Measurements from ENCODE around the gene FIS1.

The FIS1 gene

GRCh38 chr7:101218236-101219125, 26.4 kb downstream of the FIS1 start:
- H3K4me3 ChIP-seq (replicated peaks; ENCODE audit: low read depth, low read length), result peak overlapping the region; percentile 85
- no peak for DNase-seq (ENCODE audit: extremely low read depth, low read depth)
- TF ChIP-seq CTCF (IDR thresholded peaks at IDR 0.05; ENCODE audit: low read depth, low read length, missing control alignments), result no peak

GRCh38 chr7:101217388-101218235, 27.3 kb downstream of the FIS1 start, which contains the start of the genes PLOD3 and ZNHIT1:
Gene PLOD3 (minus strand): TSS chr7:101217581. CDS start chr7:101217274, 307 bp downstream.
Gene ZNHIT1 (plus strand): TSS chr7:101218165. CDS start chr7:101218196, 31 bp downstream.
- DNase-seq (ENCODE audit: extremely low read depth, low read depth), result peak; percentile 98
- peak within 1 kb of the TSS; percentile 85 for H3K4me3 ChIP-seq (replicated peaks; ENCODE audit: low read depth, low read length)
- no peak for TF ChIP-seq CTCF (IDR thresholded peaks at IDR 0.05; ENCODE audit: low read depth, low read length, missing control alignments)

GRCh38 chr7:101216860-101217387, 28.0 kb downstream of the FIS1 start:
- no peak for TF ChIP-seq CTCF (IDR thresholded peaks at IDR 0.05; ENCODE audit: low read depth, low read length, missing control alignments)
- peak overlapping the region; percentile 85 for H3K4me3 ChIP-seq (replicated peaks; ENCODE audit: low read depth, low read length)
- no peak for DNase-seq (ENCODE audit: extremely low read depth, low read depth)

- DNase-seq (ENCODE audit: extremely low read depth, low read depth), result no peak
- no peak for TF ChIP-seq CTCF (IDR thresholded peaks at IDR 0.05; ENCODE audit: low read depth, low read length, missing control alignments)
- H3K4me3 ChIP-seq (replicated peaks; ENCODE audit: low read depth, low read length), result peak overlapping the region; percentile 85
Observed at GRCh38 chr7:101216001-101216859, 28.7 kb downstream of the FIS1 start.

GRCh38 chr7:101212014-101212413, 32.9 kb downstream of the FIS1 start:
- no peak for DNase-seq (ENCODE audit: extremely low read depth, low read depth)
- no peak for TF ChIP-seq CTCF (IDR thresholded peaks at IDR 0.05; ENCODE audit: low read depth, low read length, missing control alignments)

GRCh38 chr7:101211501-101211900, 33.4 kb downstream of the FIS1 start:
- no peak for DNase-seq (ENCODE audit: extremely low read depth, low read depth)
- no peak overlapping the region for H3K4me3 ChIP-seq (replicated peaks; ENCODE audit: low read depth, low read length)
- TF ChIP-seq CTCF (IDR thresholded peaks at IDR 0.05; ENCODE audit: low read depth, low read length, missing control alignments), result no peak

More at GRCh38 chr7:101212014-101212413, 32.9 kb downstream of the FIS1 start:
- no peak overlapping the region for H3K4me3 ChIP-seq (replicated peaks; ENCODE audit: low read depth, low read length)

All from HFF-Myc (cell line).